Naive B cell (primary cell): ENCODE data around the gene CIC. TPM values are rescaled to one million over a fixed set of nuclear protein-coding genes. Genes with fewer than 3 reads are reported as not detected.
A peak's percentile ranks its signal among the peaks of the same experiment; 100 is the strongest.
"Not testable (repeated sequence)": the region's sequence is repeated elsewhere in the genome, so short reads cannot be mapped to it uniquely, and the experiment has no call there.

Experiments
- ATAC-seq, 2 donors: fragments of 150-1000 bp; cut with Tn5 transposase; 2 replicates each; pipeline ENCODE4 v1.10.0; 2021; ENCODE audit warnings: low read depth in 2 of 2, mild to moderate bottlenecking in 2 of 2, moderate library complexity in 2 of 2
- DNase-seq: peaks from one replicate; pipeline ENCODE4 v3.0.0; 2022
- H3K27ac Mint-ChIP-seq, 6 donors: one replicate each; pipeline ENCODE4 v1.8.0; 2020 to 2022; ENCODE audit warnings: mild to moderate bottlenecking in 6 of 6, mixed read lengths in 6 of 6, moderate library complexity in 5 of 6, inconsistent platforms in 2 of 6
- H3K27me3 Mint-ChIP-seq, 3 donors: one replicate each; pipeline ENCODE4 v1.8.0; 2021 to 2022; ENCODE audit warnings: mixed read lengths in 3 of 3, mild to moderate bottlenecking in 1 of 3
- H3K36me3 Mint-ChIP-seq, 2 donors: one replicate each; pipeline ENCODE4 v1.8.0; 2020 to 2022; ENCODE audit warnings: mixed read lengths in 2 of 2, inconsistent platforms in 1 of 2, mild to moderate bottlenecking in 1 of 2
- H3K4me1 Mint-ChIP-seq, 3 donors: one replicate each; pipeline ENCODE4 v1.8.0; 2020 to 2022; ENCODE audit warnings: mixed read lengths in 3 of 3, inconsistent platforms in 1 of 3, mild to moderate bottlenecking in 1 of 3, moderate library complexity in 1 of 3
- H3K4me3 Mint-ChIP-seq, 8 donors: one replicate each; pipeline ENCODE4 v1.8.0; 2020 to 2022; ENCODE audit warnings: mild to moderate bottlenecking in 8 of 8, mixed read lengths in 8 of 8, moderate library complexity in 8 of 8, inconsistent platforms in 2 of 8
- H3K9me3 Mint-ChIP-seq, 7 donors: one replicate each; pipeline ENCODE4 v1.8.0; 2020 to 2022; ENCODE audit warnings: mixed read lengths in 7 of 7, mild to moderate bottlenecking in 5 of 7, inconsistent platforms in 2 of 7, moderate library complexity in 1 of 7
- polyA plus RNA-seq, 6 donors: library from polyadenylated mRNA; unstranded; fragments of 300-500 nt; fragmentation: Illumina TruSeq; gene quantifications; one replicate each; pipeline ENCODE4 v1.2.3, GENCODE V29; 2021; ENCODE audit warnings: low read depth in 6 of 6

The CIC gene
- polyA plus RNA-seq, 6 donors from 2014 or later, result 0.05 to 5.3 (median 2.1) TPM

DNA sequence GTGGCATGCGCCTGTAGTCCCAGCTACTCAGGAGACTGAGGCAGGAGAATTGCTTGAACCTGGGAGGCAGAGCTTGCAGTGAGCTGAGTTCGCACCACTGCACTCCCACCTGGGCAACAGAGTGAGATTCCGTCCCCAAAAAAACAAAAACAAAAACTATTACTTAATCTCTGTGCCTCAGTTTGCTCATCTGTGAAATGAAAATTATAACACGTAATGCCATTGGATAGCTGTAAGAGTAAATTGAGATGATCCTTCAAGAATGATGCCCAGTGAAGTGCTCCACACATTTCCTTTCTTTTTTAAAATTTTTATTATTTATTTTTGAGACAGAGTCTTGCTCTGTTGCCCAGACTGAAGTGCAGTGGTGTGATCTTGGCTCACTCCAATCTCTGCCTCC is 70.9 kb downstream of the CIC start:
- DNase-seq, H3K4me3 Mint-ChIP-seq, H3K27ac Mint-ChIP-seq, H3K4me1 Mint-ChIP-seq, ATAC-seq, H3K27me3 Mint-ChIP-seq, H3K9me3 Mint-ChIP-seq, H3K36me3 Mint-ChIP-seq: not testable (repeated sequence)

DNA sequence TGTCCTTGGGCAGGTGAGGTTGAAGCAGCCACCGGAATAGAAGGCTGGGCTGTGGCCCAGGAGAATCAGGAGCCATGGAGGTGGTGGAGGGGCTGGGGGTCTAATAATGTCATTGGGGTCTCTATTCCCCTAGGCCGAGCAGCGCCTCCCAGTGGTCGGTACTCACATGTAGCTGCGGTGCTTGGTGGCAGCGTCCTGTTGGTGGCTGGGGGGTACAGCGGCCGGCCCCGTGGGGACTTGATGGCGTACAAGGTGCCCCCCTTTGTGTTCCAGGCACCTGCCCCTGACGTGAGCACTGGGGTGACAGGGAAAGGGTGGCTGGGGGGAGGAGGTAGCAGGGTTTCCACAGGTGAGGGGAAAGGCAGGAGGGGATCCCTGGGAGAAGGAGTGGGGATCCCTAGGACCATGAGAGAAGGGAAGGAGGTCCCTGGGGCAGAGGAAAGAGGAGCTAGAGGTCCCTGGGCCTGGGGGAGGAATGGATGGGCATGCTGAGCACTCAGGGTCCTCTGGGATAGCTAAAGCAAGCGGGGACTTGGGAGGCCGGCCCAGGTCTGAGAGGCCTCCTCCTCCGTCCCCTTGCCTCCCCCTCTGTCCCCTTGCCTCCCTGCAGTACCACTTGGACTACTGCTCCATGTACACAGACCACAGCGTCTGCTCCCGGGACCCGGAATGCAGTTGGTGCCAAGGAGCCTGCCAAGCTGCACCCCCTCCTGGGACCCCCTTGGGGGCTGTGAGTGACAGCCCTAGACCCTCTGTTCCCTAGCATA is 74.5 kb downstream of the CIC start:
- no peaks in the 10 kb centered on the region for H3K9me3 Mint-ChIP-seq
- DNase-seq (no peak), ATAC-seq (no peak)
- H3K4me1 Mint-ChIP-seq, result peaks cover 0 to 3% (median 0%) of the 10 kb centered on the region in 3 donors
- H3K27ac Mint-ChIP-seq, result no peak overlapping the region
- peaks cover 9 to 24% of the 10 kb centered on the region in 2 donors for H3K36me3 Mint-ChIP-seq
- H3K4me3 Mint-ChIP-seq, result peak overlapping the region in 1 of 8 donors; percentile 66
- no peaks in the 10 kb centered on the region for H3K27me3 Mint-ChIP-seq

DNA sequence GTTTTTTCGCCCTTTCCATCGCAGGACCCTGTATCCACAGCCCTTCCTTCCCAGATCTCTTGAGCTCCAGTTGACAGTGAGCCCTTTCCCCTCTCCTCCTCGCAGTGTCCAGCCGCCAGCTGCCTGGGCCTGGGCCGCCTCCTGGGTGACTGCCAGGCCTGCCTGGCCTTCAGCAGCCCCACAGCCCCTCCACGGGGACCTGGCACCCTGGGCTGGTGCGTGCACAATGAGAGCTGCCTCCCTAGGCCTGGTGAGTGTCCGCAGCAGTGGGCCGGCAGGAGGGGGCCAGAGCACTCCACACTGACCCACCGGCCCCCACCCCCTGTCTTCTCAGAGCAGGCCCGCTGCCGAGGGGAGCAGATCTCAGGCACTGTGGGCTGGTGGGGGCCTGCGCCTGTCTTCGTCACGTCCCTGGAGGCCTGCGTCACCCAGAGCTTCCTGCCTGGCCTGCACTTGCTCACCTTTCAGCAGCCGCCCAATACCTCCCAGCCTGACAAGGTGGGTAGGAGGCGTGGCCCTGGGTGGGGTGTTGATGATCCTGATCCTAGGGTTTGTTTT is 75.4 kb downstream of the CIC start:
- Mint-ChIP-seq H3K9me3 (no peaks in the 10 kb centered on the region), H3K4me3 (no peak overlapping the region), H3K4me1 (peaks cover 0 to 4% (median 0%) of the 10 kb centered on the region in 3 donors), H3K36me3 (peaks cover 9 to 26% of the 10 kb centered on the region in 2 donors), H3K27ac (peak overlapping the region in 1 of 6 donors; percentile 76), H3K27me3 (no peaks in the 10 kb centered on the region)
- DNase-seq (no peak), ATAC-seq (no peak)

Other genes with a start within 250 kb of the CIC start
- not detected for gene GRIK5, start 199.0 kb upstream of the CIC start, polyA plus RNA-seq
- gene ZNF574, start 193.1 kb upstream of the CIC start, polyA plus RNA-seq, result 10 to 100 TPM in 5 of 6 donors, 1 to 10 TPM in 1; 6.0 to 27.0 (median 12.2) TPM
- gene POU2F2, start 136.8 kb upstream of the CIC start, polyA plus RNA-seq, result 10 to 100 TPM; 16.5 to 96.9 (median 24.0) TPM
- gene DEDD2, start 51.6 kb upstream of the CIC start, polyA plus RNA-seq, result 100 to 1,000 TPM; 127 to 150 (median 140) TPM
- 1 to 10 TPM in 5 of 6 donors, not detected in 1; 4.0 to 8.6 (median 5.1) TPM for gene ZNF526, start 48.9 kb upstream of the CIC start, polyA plus RNA-seq
- 10 to 100 TPM; 11.7 to 30.9 (median 18.3) TPM for gene GSK3A, start 26.6 kb upstream of the CIC start, polyA plus RNA-seq
- gene ERF, start 14.1 kb upstream of the CIC start, polyA plus RNA-seq, result 1 to 10 TPM in 5 of 6 donors, under 1 TPM in 1; 0.68 to 8.2 (median 3.8) TPM
- gene PRR19, start 32.9 kb downstream of the CIC start, polyA plus RNA-seq, result under 1 TPM in 3 of 6 donors, not detected in 3; 0.25 to 0.51 (median 0.34) TPM
- gene PAFAH1B3, start 33.4 kb downstream of the CIC start, polyA plus RNA-seq, result 10 to 100 TPM; 12.3 to 25.9 (median 24.4) TPM
- not detected for gene TMEM145, start 44.1 kb downstream of the CIC start, polyA plus RNA-seq
- 1 to 10 TPM in 1 of 6 donors, under 1 TPM in 4, not detected in 1; 0.34 to 1.5 (median 0.45) TPM for gene MEGF8, start 56.4 kb downstream of the CIC start, polyA plus RNA-seq
- 10 to 100 TPM; 24.1 to 53.3 (median 37.7) TPM for gene CNFN, start 121.0 kb downstream of the CIC start, polyA plus RNA-seq
- gene LIPE, start 158.1 kb downstream of the CIC start, polyA plus RNA-seq, result 10 to 100 TPM in 4 of 6 donors, 1 to 10 TPM in 2; 7.2 to 16.5 (median 11.6) TPM
- gene CXCL17, start 173.7 kb downstream of the CIC start, polyA plus RNA-seq, result not detected